SK-N-DZ (cell line): Measurements from ENCODE around the gene HMGCL.
"Not testable (repeated sequence)": the region's sequence is repeated elsewhere in the genome, so short reads cannot be mapped to it uniquely, and the experiment has no call there.

Experiments used
- DNase-seq: peaks from one replicate; pipeline ENCODE4 v3.0.0-alpha.2; 2015; ENCODE audit warnings: low spot score

Gene HMGCL

DNA sequence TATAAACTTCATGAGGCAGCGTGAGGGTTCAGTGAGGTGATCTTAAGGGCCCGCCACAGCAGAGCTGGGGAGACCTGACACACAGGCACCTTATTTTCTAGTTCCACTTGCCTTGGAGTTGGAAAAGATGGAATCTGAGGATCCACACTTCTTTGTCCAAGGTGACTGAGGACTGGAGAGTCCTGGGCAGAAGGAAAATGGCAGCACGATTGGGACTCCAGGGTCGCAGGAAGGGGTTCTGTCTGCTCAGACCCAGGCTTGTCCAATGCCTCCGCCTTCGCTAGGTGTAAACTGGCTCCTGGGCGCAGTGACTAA lies 26.0 kb downstream of the HMGCL start:
- no peak for DNase-seq

DNA sequence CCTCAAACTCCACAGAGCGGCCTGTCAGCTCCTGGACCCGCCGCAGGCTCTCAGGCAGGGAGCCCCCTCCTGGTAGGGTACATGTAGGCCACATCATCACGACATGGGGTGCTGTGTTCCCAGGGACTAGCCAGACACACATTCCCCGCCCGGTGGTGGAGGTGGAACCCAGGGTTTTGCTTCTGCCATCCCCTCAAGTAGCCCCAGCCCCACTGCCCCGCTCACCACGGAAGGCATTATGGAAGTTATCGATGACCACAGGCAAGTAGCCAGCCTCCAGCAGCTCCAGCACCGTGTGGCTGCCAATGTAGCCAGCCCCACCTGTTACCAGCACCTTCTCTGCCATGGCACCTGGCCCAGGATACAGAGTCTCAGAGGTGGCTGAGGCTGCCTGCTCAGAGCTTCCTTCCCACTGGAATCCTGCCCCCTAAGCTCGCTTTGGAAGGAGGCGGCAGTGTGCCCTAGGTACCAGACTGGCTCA lies 26.5 kb downstream of the HMGCL start:
- no peak for DNase-seq

DNA sequence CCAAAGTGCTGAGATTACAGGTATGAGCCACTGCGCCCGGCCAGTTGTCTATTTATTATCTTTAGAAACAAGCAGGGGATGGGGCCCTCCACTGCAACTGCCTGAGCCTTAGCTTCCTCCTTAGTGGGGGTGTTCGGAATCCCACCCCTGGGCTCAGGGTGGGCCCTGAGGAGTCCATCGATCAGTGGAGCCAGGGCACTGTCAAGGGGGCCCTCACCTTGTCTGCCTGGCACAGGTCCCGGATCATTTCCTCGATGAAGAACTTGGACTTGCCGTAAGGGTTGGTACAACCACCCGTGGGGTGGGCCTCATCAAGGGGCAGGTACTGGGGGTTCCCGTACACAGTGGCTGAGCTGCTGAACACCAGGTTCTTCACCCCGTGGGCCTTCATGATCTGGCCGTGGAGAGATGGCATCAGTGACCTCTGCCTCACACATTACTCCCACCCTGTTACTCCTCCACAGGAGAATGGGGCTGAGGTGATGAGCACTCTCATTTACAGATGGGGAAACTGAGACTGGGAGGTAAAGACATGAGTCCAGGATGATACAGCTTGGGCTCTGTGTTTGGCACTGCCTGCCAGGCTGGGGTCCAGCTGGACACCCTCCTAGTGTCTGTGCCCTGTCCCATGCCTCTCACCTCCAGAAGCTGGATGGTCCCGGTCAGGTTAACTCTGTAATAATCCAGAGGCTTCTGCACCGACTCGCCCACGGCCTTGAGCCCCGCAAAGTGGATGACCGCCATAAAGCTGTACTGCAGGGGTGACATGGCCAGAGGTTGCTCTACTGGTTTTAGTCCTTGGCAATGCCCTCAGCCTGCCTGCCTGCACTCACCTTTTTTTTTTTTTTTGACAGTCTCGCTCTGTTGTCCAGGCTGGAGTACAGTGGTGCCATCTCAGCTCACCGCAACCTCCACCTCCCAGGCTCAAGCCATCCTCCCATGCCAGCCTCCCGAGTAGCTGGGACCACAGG lies 27.5 kb downstream of the HMGCL start:
- no peak for DNase-seq

DNA sequence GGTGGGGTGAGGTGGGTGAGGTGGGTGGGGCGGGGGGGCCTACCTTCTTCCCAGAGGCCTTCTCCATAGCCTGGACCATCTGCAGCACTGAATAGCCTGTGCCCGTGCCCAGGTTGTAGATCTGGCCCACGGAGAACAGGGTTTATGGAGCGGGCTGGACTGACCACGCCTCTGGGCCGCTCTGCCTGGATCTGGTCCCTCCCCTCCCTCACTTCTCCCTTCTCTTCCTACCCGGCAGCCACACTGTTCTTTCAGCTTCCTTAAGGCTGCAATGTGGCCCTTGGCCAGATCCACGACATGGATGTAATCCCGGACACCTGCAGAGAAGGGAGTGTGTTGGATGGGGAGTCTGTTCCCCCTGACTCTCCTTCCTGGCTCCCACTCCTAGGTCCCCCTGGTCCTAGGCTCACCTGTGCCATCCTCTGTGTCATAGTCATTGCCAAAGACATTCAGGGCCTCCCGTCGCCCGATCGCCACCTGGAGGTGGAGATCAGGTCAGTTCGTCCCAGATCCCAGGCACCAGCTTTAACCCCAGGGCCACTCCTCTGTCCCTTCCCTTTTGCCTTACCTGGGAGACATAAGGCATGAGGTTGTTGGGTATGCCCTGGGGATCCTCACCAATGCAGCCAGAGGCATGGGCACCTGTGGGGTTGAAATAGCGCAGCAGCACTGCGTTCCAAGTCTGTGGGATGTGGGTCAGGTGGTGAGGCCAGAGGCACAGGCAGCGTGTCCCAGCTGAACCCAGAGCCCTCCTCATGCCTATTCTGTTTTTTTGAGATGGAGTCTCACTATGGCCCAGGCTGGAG lies 28.6 kb downstream of the HMGCL start:
- no peak for DNase-seq

DNA sequence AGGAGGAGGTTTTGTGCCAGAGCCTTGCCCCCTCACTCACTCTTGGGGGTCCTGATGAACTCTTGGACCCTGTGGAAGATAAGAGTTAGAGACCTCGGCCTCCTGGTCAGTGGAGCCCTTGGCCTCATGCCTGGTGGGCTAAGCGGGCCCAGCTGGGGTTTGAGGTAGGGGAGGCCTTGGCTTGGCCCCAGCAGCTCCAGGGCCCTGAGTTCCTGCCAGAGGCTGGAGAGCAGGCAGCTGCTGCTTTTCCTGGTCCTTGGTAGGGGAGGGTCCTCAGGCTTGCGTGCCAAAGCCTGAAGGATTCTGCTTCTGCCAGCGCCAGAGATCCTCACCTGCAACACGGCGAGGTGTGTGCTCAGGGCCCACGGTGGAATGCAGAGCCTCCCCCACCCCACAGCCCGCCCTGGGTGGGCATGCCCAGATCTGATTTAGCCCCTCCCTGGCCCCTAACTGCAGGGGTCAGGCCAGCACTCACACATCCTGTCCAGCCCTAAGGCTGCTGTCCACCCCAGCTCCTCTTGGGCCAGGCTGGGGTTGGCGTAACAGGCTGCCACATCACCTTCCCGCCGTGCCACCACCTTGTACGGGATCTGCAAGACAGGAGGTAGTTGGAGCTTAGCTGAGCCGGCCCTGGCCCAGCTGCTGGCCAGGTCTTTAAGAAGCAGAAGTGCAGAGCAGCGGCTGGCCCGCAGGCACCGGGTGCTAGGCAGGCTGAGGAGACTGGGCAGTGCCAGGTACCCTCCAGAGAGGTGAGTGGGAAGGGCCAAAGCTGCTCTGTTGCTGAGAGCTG lies 29.4 kb downstream of the HMGCL start:
- no peak for DNase-seq

DNA sequence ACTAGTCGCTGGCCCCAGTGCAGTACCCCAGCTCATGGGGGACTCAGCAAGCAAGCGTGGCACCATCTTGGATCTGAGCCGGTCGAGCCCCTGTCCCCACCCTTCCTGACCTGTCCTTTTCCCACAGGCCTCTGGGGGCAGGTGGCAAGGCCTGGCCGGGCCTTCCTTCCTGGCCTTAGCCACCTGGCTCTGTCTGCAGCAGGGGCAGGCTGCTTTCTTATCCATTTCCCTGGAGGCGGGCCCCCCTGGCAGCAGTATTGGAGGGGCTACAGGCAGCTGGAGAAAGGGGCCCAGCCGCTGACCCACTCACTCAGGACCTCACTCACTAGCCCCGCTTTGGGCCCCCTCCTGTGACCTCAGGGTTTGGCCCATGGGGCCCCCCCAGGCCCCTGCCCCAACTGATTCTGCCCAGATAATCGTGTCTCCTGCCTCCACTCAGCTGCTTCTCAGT lies 30.5 kb downstream of the HMGCL start:
- DNase-seq: not testable (repeated sequence)

DNA sequence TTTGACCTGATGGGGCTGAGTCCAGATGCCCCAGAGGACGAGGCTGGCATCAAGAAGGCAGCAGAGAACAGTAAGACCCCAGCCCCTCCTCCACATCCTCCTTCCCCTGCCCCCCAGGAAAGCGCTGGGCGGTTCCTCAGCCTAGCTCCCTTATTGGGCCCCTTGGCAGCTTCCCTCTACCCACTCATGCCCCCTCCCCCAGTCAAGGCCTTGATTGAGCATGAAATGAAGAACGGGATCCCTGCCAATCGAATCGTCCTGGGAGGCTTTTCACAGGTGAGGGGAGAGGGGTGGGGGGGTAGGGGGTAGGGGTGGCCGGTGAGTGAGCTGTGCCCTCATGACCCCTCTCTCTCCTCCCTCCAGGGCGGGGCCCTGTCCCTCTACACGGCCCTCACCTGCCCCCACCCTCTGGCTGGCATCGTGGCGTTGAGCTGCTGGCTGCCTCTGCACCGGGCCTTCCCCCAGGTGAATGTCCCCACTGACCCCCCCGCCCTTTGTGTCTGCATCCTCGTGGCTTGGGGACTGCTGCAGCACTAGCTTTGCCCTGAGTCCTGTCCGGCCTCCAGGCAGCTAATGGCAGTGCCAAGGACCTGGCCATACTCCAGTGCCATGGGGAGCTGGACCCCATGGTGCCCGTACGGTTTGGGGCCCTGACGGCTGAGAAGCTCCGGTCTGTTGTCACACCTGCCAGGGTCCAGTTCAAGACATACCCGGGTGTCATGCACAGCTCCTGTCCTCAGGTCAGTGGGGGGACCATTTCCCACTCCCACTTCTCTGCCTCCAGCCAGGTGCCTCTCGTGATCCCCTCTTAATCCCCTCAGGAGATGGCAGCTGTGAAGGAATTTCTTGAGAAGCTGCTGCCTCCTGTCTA lies 31.1 kb downstream of the HMGCL start:
- no peak for DNase-seq

DNA sequence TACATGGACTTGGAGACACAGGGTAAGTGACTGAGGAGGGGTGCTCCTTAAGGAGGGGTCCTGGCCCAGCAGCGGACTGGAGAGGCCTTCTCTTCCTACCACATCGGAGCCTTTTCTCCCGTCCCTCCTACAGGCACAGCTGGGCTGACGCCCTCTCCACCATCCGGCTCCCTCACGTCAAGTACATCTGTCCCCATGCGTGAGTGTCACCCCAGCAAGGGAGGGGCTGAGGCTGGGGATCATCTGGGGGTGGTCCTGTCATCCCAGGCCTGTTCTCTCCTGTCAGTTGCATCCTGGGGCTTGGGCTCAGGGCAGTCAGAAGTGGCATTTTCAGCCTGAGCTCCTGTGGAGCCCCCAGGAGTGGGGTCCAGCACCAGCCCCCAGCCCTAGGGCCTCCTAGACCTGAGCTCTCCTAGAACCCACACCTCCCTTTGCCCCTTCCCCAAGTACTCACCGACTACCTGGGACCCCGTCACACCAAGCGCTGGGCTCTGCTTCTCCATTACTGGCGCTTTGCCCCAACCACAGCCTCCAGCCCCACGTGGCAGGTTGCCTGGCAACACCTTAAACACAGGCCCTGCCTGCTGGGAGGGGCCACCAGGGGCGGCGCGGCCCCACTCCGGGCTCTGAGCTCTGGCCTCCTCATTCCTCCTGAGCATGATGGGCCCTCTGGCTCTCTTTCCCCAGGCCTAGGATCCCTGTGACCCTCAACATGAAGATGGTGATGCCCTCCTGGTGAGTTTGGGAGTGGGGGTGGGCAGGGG lies 32.0 kb downstream of the HMGCL start:
- DNase-seq: no peak

DNA sequence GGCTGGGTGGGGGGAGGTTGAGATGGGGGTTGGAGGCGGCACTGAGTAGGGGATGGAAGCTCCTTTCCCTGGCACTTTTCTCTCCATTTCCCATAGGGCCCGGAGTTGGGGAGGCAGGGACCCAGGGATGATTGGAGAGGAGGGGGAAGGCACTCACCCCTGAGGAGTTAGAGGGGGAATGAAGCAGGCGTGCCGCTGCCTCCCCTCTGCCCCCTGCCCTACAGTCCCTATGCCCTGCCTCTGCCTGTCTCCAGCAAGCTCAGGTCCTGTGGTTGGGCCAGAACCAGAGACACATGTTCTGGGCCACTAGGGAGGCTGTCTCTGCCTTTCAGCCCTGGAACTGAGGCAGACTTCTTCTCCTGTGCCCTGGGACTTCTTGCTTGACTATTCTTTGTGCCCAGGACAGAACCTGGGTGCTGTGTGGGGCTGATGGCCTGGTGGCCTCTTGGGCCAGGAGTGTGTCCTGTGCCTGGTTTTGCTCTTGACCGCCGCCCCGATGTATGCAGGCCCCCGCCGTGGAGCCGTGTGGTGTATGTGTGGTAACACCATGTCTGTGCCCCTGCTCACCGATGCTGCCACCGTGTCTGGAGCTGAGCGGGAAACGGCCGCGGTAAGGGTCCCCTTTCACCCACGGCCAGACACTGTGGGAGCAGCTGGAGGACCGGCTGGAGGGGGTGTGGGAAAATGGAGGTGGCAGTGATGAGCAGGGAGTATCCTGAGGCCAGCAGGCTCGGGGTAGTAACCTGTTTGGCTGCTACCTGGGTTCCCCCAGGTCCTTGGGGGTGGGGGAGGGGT lies 32.9 kb downstream of the HMGCL start:
- no peak for DNase-seq

DNA sequence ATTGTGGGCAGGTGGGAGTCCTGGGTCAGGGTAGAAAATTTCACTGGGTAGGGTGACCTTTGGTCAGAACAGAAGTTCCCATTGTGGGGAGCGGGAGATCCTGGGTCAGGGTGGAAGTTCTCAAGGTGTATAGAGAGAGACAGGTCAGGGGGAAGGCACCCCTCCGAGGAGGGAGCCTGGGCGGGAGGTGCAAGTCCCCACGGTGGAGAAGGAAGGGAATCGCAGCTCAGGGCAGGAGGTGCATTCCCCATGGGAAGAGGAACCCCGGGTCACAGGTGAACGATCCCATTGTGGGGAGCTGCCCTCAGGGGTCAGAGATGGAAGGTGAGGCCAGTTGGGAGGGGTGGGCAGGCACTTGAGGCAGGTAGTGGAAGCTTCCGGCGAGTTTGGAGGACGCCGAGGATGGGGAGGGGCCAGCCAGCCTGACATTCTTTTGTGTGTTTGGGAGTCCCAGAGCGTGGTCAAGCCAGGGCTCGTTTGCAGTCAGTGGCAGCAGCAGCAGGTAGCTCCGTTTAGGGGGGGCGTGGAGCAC lies 33.6 kb downstream of the HMGCL start:
- no peak for DNase-seq

DNA sequence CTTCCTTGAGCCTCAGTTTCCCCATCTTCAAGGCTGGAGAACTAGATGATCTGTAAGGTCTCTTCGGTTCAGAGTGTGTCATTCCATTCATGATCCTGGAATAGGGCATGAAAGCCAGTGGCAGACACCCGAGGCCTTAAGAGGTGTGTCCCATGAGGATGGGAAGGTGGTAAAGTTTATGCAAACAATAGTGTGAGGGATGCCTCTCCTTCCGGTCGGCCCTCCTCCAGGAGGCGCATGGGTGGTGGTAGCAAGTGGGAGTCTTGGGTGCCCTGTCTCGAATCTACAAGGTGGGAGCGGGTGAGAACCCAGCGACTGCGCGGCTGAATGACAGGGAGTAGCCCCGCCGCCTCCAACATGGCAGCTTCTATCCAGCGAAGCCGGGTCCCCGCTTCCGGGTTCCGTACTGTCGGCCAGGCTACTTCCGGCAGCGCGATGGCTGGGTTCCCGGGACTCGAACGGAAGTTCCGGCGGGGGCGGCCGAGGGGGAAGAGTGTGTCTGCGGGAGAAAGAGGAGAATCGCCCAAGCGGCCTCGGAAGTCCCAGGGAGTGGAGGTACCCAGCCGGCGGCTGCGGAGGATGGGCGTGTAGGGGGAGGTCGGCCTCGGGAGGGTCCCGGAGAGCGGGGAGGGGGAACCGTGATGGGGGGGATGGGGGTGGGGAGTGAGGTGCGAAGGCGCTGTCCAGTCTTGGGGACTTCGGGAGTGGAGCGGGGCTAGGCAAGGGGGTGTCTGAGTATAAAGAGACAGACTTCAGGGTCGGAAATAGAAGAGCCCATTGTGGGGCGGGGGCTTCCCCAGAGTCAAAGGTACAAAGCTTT lies 34.3 kb downstream of the HMGCL start, which contains the start of gene LYPLA2:
LYPLA2 (plus strand) TSS at position 450 of the 820 bp plus-strand sequence. CDS start 1,538 bp downstream, outside the sequence.
- peak; percentile 84 for DNase-seq

DNA sequence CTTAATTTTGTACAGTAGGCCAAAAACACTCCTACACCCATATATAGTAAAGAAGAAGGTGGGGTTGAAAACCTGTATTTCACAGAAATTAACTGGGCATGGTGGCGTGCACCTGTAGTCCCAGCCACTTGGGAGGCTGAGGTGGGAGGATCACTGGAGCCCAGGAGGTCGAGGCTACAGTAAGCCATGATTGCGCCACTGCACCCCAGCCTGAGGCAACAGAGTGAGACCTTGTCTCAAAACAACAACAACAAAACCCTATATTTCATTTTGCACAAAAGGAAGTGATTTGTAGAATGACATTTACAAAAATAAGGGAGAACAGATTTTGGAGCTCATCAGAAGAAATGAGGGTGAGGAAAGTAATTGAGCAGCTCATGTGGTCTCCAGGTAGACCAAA lies 36.5 kb downstream of the HMGCL start:
- DNase-seq: no peak

DNA sequence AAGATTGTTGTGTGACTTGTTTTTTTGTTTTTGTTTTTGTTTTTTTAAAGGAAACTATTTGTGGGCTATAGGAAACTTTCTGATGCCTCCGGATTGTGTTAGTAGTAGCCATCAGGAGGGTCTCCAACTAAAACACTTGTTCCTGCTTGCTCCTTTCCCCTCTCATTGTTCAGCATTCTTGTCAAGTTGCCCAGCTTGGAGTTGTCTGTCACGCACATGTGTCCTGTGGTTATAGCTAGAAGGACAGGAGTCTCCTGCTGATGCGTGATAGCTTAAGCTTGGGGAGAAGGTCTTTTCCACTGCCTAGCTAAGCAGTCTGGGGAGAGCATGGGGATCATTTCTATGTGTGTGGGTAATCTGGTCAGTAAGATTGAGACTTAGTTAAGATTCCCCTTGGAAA lies 37.5 kb downstream of the HMGCL start:
- no peak for DNase-seq

DNA sequence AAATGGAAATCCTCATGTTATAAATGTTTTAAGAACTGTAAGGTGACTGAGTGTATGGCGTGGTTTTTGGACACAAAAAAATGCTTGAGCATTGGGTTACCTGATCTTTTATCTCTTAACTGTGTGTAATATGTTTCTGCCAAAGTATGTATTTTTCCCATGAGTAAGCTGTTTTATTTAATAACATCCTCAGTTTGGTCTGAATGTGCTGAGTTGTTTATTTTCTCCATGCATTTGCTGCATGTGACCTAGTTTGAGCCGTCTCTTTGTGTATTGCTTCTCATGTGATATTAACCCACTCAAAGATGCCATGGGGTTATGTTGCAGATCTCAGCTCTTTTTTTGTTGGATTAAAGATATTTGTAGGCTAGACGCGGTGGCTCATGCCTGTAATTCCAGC lies 40.4 kb downstream of the HMGCL start:
- no peak for DNase-seq

DNA sequence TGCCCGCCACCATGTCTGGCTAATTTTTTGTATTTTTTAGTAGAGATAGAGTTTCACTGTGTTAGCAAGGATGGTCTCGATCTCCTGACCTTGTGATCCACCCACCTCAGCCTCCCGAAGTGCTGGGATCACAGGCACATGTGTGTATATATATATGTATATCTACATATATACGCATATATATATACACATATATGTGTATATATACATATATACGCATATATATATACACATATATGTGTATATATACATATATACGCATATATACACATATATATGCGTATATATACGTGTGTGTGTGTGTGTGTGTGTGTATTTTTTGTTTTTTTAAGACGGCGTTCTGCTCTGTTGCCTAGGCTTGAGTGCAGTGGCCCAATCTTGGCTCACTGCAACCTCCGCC lies 42.1 kb downstream of the HMGCL start:
- DNase-seq: not testable (repeated sequence)

DNA sequence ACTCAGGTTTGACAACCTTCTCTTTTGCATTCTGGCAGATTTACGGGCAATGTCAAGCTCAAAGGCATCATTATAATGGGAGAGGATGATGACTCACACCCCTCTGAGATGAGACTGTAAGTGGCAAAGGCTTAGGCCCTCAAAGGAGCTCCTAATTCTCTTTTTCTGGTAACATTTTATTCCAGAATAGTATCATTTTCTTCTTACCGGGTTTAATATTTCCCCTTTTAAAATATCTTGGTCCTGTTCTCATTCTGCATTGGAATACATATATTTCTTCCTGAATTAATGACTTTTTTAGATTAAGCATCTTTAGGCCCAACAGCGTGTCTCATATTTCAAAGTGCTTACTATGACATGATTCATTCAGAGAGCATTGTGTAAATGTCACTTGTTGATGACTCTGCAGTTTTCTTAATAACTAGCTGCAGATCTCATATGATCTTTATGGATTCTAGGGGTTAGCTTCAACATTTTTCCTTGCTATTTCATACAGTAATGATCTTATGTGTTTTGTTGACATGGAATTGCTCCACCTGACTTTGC lies 45.3 kb downstream of the HMGCL start:
- DNase-seq: no peak

DNA sequence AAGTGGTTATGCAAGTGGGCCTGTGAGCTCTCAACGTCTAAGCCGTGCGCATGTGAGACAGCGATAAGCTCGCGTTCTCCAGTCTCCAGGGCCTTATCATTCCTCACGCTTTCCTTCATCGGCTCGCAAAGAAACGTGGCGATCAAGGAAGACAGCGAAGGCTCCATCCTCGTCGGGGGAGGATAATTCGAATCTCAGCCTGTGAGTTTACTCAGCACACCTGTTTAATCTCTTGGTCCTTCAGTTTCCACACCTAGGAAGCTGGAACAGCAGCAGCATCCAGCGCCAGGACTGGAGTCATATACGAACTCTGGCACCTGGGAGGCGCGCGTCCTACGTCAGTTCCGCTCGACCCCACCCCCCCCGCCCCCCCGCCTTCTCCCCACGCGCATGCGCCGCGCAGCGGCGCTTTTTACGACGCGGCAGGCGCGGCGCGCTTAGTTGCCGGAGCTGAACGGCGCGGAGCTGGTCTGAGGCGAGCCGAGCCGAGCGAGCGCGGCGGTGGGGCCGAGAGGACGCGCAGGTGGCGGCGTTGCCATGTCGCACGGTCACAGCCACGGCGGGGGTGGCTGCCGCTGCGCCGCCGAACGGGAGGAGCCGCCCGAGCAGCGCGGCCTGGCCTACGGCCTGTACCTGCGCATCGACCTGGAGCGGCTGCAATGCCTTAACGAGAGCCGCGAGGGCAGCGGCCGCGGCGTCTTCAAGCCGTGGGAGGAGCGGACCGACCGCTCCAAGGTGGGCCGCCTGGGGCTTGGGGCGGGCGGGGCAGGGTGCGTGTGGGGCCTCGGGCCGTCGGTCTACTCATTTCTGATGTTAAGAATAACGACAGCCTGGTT lies 47.0 kb downstream of the HMGCL start, which contains the start of gene PITHD1:
PITHD1 (plus strand) TSS at position 440 of the 836 bp plus-strand sequence; CDS start at position 538, 98 bp downstream.
- DNase-seq: peak; percentile 85
